SK-N-SH treated with all-trans-retinoic acid at 6 μM for 48 hours (cell line): ENCODE measurements around the gene CDC42.

Experiments used
- ATAC-seq: fragments of 200-7000 bp; cut with Tn5 transposase; 3 replicates; pipeline ENCODE4 v1.9.1; 2020; ENCODE audit warnings: mild to moderate bottlenecking, moderate library complexity
- ARNTL ChIP-seq: fragments of 450-650 bp; formaldehyde crosslinking; IDR thresholded peaks from 2 replicates; pipeline ENCODE4 v1.5.0; 2020; ENCODE audit warnings: low read depth, mild to moderate bottlenecking, moderate library complexity, borderline replicate concordance
- BACH2 ChIP-seq: fragments of 250-450 bp; sonication (Bioruptor Pico); IDR thresholded peaks from 2 replicates; pipeline ENCODE4 v1.9.0; 2021; ENCODE audit warnings: mild to moderate bottlenecking, borderline replicate concordance
- CSDC2 ChIP-seq: fragments of 250-450 bp; sonication (Bioruptor Pico); IDR thresholded peaks from 2 replicates; pipeline ENCODE4 v1.5.0; 2020; ENCODE audit warnings: mild to moderate bottlenecking, moderate library complexity
- ESRRG ChIP-seq: fragments of 250-450 bp; sonication (Bioruptor Pico); IDR thresholded peaks from 2 replicates; pipeline ENCODE4 v1.6.1; 2021; ENCODE audit warnings: mild to moderate bottlenecking
- GLIS3 ChIP-seq: fragments of 250-450 bp; sonication (Bioruptor Pico); IDR thresholded peaks from 2 replicates; pipeline ENCODE4 v1.5.0; 2020; ENCODE audit warnings: mild to moderate bottlenecking, moderate library complexity
- ISL1 ChIP-seq: fragments of 250-450 bp; sonication (Bioruptor Pico); IDR thresholded peaks from 2 replicates; pipeline ENCODE4 v2.1.2; 2022; ENCODE audit warnings: mild to moderate bottlenecking, moderate library complexity
- OSR1 ChIP-seq: fragments of 250-450 bp; sonication (Bioruptor Pico); IDR thresholded peaks from 2 replicates; pipeline ENCODE4 v1.8.0; 2022; ENCODE audit warnings: moderate library complexity, mild to moderate bottlenecking, inconsistent platforms
- PATZ1 ChIP-seq: fragments of 250-450 bp; sonication (Bioruptor Pico); IDR thresholded peaks from 2 replicates; pipeline ENCODE4 v1.8.0; 2020; ENCODE audit warnings: mild to moderate bottlenecking, moderate library complexity, borderline replicate concordance
- PPARA ChIP-seq: fragments of 250-450 bp; sonication (Bioruptor Pico); IDR thresholded peaks from 2 replicates; pipeline ENCODE4 v1.5.0; 2020; ENCODE audit warnings: mild to moderate bottlenecking, borderline replicate concordance
- RARB ChIP-seq: fragments of 250-450 bp; sonication (Bioruptor Pico); IDR thresholded peaks from 2 replicates; pipeline ENCODE4 v1.8.0; 2021; ENCODE audit warnings: mild to moderate bottlenecking, moderate library complexity
- SNAI2 ChIP-seq: fragments of 250-450 bp; sonication (Bioruptor Pico); IDR thresholded peaks from 2 replicates; pipeline ENCODE4 v1.5.0; 2020; ENCODE audit warnings: mild to moderate bottlenecking, moderate library complexity
- TCF4 ChIP-seq: fragments of 250-450 bp; sonication (Bioruptor Pico); IDR thresholded peaks from 2 replicates; pipeline ENCODE4 v1.8.0; 2021; ENCODE audit warnings: mild to moderate bottlenecking, moderate library complexity, borderline replicate concordance
- TOX ChIP-seq: fragments of 250-450 bp; sonication (Bioruptor Pico); IDR thresholded peaks from 2 replicates; pipeline ENCODE4 v1.8.0; 2021; ENCODE audit warnings: mild to moderate bottlenecking, moderate library complexity, borderline replicate concordance
- TSHZ2 ChIP-seq: fragments of 250-450 bp; sonication (Bioruptor Pico); IDR thresholded peaks from 2 replicates; pipeline ENCODE4 v1.5.0; 2020; ENCODE audit warnings: mild to moderate bottlenecking, moderate library complexity
- ZC3H10 ChIP-seq: fragments of 250-450 bp; sonication (Bioruptor Pico); IDR thresholded peaks from 2 replicates; pipeline ENCODE4 v1.5.1; 2021; ENCODE audit warnings: mild to moderate bottlenecking, moderate library complexity
- ZFP3 ChIP-seq: fragments of 250-450 bp; sonication (Bioruptor Pico); IDR thresholded peaks from 2 replicates; pipeline ENCODE4 v1.5.0; 2020; ENCODE audit warnings: mild to moderate bottlenecking, moderate library complexity
- ZFP30 ChIP-seq: fragments of 450-650 bp; formaldehyde crosslinking; IDR thresholded peaks from 2 replicates; pipeline ENCODE4 v1.5.0; 2022; ENCODE audit warnings: mild to moderate bottlenecking, moderate library complexity
- ZNF565 ChIP-seq: fragments of 450-650 bp; formaldehyde crosslinking; conservative IDR thresholded peaks from 2 replicates; pipeline ENCODE4 v1.5.0; 2020; ENCODE audit warnings: low read depth, mild to moderate bottlenecking, moderate library complexity
- ZNF70 ChIP-seq: fragments of 450-650 bp; formaldehyde crosslinking; IDR thresholded peaks from 2 replicates; pipeline ENCODE4 v1.5.0; 2020; ENCODE audit warnings: mild to moderate bottlenecking, moderate library complexity
- ZNF8 ChIP-seq: fragments of 450-650 bp; formaldehyde crosslinking; IDR thresholded peaks from 2 replicates; pipeline ENCODE4 v1.5.0; 2020; ENCODE audit warnings: mild to moderate bottlenecking, moderate library complexity
- TF ChIP-seq, protein P1 (sequence below): fragments of 250-450 bp; sonication (Bioruptor Pico); IDR thresholded peaks from 2 replicates; pipeline ENCODE4 v1.5.1; 2020; ENCODE audit warnings: low read depth, mild to moderate bottlenecking, moderate library complexity
- TF ChIP-seq, protein P2 (sequence below): fragments of 250-450 bp; sonication (Bioruptor Pico); IDR thresholded peaks from 2 replicates; pipeline ENCODE4 v1.8.0; 2021; ENCODE audit warnings: low read depth, mild to moderate bottlenecking, moderate library complexity, borderline replicate concordance

The CDC42 gene

DNA sequence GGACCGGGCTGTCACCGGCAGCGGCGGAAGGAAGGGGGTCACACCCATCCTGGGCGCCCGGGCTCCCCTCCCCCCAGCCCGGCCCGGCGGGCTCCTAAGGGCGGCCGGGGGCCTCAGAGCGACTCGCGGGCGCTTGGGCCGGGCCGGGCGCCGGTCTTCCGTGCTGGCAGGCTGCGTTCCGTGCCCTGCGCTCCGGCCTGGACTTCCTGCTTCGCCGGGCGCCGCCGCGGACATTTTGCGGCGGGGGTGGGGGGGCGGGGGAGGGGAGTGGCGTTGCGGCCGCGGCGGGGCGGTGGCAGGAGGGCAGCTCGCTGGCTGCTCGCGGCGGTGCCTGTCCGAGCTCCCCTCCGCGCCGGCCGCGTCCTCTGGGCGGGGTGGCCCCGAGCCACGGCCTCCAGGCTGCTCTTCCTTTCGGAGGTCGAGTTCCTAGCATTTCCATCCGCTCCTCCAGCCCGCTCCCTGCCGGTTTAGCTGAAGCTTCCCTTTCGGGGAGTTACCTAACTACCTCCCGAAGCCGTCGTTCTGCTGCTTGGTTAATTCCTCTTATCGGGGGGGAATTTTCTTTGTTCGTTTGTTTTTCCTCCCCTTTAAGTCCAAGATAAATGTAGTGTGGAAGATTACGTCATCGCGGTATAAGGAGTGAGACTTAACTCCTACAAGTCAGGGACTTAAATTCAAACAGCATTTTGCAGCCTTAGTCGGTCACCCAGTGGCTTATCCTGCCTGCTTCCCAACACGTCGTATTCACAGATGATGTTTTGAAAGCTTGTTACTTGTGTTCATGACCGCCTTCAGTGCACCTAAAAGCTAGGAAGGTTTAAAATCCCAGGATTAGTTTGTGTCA is 730 bp downstream of the CDC42 start:
- peak; percentile 64 for ATAC-seq

GRCh38 chr1:22053861-22054770 is 1.6 kb downstream of the CDC42 start:
- ATAC-seq, result no peak
- TF ChIP-seq ZC3H10 (CRISPR knock-in tag) (no peak), ZNF70 (no peak), ZFP3 (no peak), ZFP30 (CRISPR knock-in tag) (no peak), OSR1 (CRISPR knock-in tag) (no peak), TCF4 (CRISPR knock-in tag) (no peak), PATZ1 (CRISPR knock-in tag) (no peak), TOX (CRISPR knock-in tag) (no peak), BACH2 (CRISPR knock-in tag) (no peak)
- TF ChIP-seq, protein P1, sequence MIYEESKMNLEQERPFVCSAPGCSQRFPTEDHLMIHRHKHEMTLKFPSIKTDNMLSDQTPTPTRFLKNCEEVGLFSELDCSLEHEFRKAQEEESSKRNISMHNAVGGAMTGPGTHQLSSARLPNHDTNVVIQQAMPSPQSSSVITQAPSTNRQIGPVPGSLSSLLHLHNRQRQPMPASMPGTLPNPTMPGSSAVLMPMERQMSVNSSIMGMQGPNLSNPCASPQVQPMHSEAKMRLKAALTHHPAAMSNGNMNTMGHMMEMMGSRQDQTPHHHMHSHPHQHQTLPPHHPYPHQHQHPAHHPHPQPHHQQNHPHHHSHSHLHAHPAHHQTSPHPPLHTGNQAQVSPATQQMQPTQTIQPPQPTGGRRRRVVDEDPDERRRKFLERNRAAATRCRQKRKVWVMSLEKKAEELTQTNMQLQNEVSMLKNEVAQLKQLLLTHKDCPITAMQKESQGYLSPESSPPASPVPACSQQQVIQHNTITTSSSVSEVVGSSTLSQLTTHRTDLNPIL (CRISPR knock-in tag), result no peak

More for the DNA sequence above, 730 bp downstream of the CDC42 start:
- TF ChIP-seq OSR1 (CRISPR knock-in tag) (no peak), TOX (CRISPR knock-in tag) (no peak), BACH2 (CRISPR knock-in tag) (0 out of 2 replicates have a peak, but pooled peaks have one; percentile 40), ZFP30 (CRISPR knock-in tag) (no peak), TCF4 (CRISPR knock-in tag) (no peak), ARNTL (CRISPR knock-in tag) (no peak), ZC3H10 (CRISPR knock-in tag) (no peak), PATZ1 (CRISPR knock-in tag) (no peak), ZNF70 (no peak), GLIS3 (no peak; the same call in 1 of the 2 replicates), ZNF8 (no peak), PPARA (CRISPR knock-in tag) (no peak), CSDC2 (0 out of 2 replicates have a peak, but pooled peaks have one; percentile 70), RARB (no peak), SNAI2 (CRISPR knock-in tag) (no peak), ZFP3 (peak; percentile 60; the same call in 1 of the 2 replicates), ISL1 (CRISPR knock-in tag) (no peak), ZNF565 (CRISPR knock-in tag) (no peak), ESRRG (CRISPR knock-in tag) (no peak), TSHZ2 (CRISPR knock-in tag) (no peak)
- TF ChIP-seq, protein P1 (CRISPR knock-in tag), result peak; percentile 30; the same call in 1 of the 2 replicates
- TF ChIP-seq, protein P2, sequence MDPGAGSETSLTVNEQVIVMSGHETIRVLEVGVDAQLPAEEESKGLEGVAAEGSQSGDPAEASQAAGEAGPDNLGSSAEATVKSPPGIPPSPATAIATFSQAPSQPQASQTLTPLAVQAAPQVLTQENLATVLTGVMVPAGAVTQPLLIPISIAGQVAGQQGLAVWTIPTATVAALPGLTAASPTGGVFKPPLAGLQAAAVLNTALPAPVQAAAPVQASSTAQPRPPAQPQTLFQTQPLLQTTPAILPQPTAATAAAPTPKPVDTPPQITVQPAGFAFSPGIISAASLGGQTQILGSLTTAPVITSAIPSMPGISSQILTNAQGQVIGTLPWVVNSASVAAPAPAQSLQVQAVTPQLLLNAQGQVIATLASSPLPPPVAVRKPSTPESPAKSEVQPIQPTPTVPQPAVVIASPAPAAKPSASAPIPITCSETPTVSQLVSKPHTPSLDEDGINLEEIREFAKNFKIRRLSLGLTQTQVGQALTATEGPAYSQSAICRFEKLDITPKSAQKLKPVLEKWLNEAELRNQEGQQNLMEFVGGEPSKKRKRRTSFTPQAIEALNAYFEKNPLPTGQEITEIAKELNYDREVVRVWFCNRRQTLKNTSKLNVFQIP (CRISPR knock-in tag), result no peak
